Amniotic epithelial cell (primary cell): ENCODE measurements around the gene ZEB1.
"Not testable (repeated sequence)": the region's sequence is repeated elsewhere in the genome, so short reads cannot be mapped to it uniquely, and the experiment has no call there.

ENCODE experiments used
- DNase-seq: peaks from one replicate; pipeline ENCODE4 v3.0.0-alpha.2; 2010; ENCODE audit warnings: low read depth

Gene ZEB1

GRCh38 chr10:31424473-31424872 is 105.5 kb downstream of the ZEB1 start:
- DNase-seq = no peak

GRCh38 chr10:31426401-31426800 is 107.4 kb downstream of the ZEB1 start:
- peak; percentile 79 for DNase-seq

DNA sequence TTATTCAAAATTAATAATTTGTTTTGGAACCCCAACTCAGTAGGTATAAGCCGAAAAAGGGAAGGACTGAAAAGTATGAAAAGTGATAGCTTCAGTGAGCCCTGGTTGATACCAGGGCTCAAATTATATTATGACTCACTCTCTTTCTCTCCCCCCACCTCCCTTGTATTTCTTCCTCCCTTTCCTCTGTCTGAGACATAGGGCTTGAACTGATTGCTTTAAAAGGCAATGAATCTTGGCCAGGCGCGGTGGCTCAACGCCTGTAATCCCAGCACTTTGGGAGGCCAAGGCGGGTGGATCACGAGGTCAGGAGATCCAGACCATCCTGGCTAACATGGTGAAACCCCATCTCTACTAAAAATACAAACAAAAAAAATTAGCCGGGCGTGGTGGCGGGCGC is 108.3 kb downstream of the ZEB1 start:
- DNase-seq = peak; percentile 57

DNA sequence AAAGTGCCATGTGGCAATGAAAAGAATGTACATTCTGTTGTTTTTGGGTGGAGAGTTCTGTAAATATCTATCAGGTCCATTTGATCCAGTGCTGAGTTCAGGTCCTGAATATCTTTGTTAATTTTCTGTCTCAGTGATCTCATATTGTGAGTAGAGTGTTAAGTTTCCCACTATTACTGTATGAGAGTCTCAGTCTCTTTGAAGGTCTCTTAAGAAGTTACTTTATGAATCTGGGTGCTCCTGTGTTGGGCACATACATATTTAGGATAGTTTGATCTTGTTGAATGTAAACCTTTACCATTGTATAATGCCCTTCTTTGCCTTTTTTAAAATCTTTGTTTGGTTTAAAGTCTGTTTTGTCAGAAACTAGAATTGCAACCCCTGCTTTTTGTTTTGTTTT is 109.5 kb downstream of the ZEB1 start:
- not testable (repeated sequence) for DNase-seq

DNA sequence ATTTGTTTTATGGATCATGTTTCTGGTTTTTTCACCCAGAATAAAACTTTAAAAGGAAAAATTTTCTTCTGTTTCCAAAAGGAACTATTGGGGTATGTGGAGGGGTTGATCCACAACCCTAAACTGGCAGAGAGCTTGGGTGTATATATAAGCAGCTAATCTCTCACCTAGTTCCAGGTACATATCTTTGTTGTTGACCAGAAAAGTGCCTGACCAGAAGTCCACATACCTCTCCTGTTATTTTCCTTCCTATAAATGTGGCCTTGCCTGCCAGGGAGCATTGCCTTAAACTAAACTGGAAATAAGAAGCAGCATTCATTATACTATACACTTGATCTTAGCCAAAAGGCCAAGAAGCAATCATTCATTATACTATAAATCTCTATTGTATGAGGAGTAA is 112.0 kb downstream of the ZEB1 start:
- DNase-seq = no peak

- DNase-seq = no peak
Measured at GRCh38 chr10:31437959-31438358, 118.9 kb downstream of the ZEB1 start.

GRCh38 chr10:31451766-31452165 is 132.8 kb downstream of the ZEB1 start:
- DNase-seq = no peak

DNA sequence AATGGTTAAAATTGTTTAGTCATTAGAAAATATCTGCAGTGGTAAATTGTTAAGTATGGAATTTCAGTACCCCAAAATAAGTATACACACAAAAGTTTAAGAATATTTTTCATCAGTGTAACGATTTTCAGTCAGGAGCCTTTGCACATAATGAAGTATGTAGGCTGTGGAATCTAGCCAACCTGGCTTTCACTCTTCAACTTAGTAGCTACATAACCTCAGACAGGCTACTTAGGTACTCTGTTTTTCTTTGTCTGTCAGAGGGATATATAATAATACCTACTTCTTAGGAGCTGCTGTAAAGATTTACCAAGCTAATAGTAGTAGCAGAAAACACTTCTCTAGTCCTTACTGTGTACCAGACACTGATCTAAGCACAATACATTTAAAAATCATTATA is 137.5 kb downstream of the ZEB1 start:
- DNase-seq = peak; percentile 15

GRCh38 chr10:31457858-31458257 is 138.8 kb downstream of the ZEB1 start:
- DNase-seq = peak; percentile 19

DNA sequence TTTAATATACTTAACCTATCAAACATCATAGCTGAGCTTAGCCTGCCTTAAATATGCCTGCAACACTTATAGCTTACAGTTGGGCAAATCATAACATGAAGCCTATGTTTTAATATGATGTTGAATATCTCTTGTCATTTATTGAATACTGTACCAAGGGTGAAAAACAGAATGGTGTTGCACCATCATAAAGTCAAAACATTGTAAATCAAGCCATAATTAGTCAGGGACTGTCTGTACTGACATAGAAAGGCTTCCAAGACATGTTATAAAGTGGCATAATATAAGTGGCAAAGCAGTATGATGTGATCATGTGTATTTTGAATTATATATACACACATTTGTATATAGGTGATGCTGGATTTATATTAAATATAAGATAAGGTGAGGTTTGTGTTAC is 140.0 kb downstream of the ZEB1 start:
- DNase-seq = no peak

GRCh38 chr10:31460242-31460641 is 141.2 kb downstream of the ZEB1 start:
- DNase-seq = no peak

GRCh38 chr10:31464552-31464951 is 145.5 kb downstream of the ZEB1 start:
- no peak for DNase-seq

GRCh38 chr10:31466313-31466712 is 147.3 kb downstream of the ZEB1 start:
- DNase-seq = no peak

- DNase-seq = peak; percentile 42
Measured at GRCh38 chr10:31467791-31468535, 148.9 kb downstream of the ZEB1 start.

GRCh38 chr10:31468536-31468859 is 149.5 kb downstream of the ZEB1 start:
- no peak for DNase-seq

DNA sequence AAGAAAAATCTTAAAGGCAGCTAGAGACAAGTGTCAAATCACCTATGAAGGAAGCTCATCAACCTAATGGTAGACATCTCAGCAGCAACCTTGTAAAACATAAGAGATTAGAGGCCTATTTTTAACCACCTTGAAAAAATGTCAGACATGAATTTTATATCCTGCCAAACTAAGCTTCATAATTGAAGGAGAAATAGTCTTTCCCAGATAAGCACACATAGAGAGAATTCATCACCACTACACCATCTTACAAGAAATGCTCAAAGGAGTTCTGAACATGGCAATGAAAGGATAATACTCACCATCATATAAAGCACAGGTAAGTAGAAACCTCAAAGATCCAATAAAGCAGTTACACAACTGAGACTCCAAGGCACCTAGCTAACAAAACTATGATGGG is 156.5 kb downstream of the ZEB1 start:
- DNase-seq = no peak

DNA sequence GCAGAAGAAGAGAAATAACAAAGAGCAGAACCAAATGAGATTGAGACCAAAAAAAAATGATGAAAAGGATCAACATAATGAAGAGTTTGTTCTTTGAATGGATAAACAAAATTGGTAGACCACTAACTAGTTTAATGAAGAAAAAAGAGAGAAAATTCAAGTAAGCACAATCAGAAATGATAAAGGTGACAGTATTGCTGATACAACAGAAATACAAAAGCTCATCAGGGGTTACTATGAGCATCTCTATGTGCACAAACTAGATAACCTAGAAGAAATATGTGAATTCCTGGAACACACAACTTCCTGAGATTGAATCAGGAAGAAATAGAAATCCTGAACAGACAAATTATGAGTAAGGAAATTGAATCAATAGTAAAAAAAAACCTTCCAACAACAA is 157.1 kb downstream of the ZEB1 start:
- no peak for DNase-seq

GRCh38 chr10:31477584-31477983 is 158.6 kb downstream of the ZEB1 start:
- no peak for DNase-seq

- DNase-seq = peak; percentile 25
Measured at GRCh38 chr10:31479752-31480151, 160.7 kb downstream of the ZEB1 start.

- DNase-seq = no peak
Measured at GRCh38 chr10:31483546-31483945, 164.5 kb downstream of the ZEB1 start.

GRCh38 chr10:31484431-31485135 is 165.6 kb downstream of the ZEB1 start:
- DNase-seq = peak; percentile 77

DNA sequence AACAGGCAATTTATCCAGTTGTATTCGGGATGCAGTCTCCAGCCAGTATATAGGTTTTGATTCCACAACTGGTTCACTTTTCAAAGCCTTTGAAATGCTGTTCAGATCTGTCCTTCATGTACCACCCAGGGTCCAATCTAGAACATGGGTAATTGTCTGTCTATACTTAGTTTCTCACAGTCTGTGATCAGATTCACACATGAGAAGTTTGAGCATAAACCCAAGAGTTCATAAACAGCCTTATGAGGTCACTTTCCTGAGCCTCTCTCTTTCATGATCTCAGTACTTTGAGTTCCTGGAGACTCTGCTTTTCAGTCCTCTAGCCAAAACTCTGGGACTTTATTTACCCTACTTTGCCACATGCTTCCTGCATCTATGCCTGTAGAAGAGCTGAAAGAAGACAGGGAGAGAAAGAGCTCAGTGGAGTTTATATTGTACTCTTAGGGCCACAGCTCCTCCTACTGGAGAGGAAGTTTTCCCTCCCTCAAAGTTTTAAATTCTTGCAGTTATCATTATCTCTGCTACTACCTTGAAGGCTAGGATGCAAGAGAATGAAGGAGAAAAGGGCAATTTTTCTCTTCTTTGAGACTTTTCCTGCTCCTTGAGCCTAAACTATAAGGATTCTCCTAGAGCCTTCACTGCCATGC is 172.0 kb downstream of the ZEB1 start:
- peak; percentile 73 for DNase-seq

DNA sequence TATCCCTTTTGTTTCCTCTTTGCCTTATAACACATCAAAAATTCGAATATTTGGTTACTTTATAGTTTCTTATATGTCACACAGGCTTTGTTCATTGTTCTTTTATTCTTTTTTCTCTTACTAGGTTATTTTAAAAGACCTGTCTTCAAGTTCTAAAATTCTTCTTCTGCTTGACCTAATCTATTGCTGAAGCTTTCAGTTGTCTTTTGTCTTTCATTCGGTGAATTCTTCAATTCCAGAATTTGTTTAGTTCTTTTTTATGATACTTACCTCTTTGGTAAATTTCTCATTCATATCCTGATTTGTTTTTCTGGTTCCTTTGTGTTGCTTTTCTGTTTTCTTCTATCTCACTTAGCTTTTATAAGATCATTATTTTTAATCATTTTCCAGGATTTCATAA is 188.4 kb downstream of the ZEB1 start:
- no peak for DNase-seq
